ENCODE data around the gene KIAA0232.
"Not testable (repeated sequence)": the region's sequence is repeated elsewhere in the genome, so short reads cannot be mapped to it uniquely, and the experiment has no call there.

KIAA0232 gene

DNA sequence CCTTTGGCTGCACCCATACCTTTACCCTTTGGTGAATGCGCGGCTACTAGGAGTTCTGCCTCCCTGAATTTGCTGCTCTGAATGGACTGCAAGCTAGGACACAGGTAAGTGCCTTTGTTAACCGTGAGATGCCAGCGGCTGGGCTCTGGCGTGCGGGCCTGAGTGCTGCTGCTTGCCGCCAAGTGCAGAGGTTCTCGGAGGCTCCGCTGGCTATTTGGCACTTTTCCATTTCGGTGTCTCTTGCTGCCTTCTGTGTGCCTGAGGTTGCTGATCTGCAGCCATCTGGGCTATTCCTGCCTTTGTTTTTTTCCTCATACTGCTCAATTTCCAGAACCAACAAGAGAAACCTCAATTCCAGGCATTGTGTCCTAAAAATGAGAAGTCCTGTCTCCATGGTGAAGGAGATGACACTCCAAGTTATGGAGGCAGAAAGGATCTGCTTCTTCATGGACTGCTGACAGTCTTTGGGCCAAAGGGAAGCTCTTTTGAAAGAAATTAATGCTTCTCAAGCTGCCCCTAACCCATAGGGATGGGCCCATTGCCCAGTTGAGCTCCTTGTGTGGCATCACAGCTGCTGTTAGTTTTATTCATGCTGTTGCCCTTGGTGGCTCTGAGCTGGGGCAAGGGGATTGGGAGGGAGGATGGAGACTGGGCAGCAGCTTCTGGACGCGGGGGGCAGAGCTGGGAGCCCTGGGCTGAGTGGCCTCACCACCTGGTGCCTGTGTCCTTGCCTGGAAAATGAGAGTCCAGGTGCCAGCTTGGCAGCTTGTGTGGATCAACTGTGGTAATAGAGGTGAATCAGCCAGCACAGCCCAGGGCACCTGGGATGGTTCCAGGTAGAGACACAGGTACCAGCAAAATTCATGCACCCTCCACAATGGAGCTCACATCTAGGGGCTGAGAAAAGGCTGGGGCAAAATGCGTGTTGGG lies 123.3 kb downstream of the KIAA0232 start:
- peak in 1 of 2 donors; percentile 28 for DNase-seq

DNA sequence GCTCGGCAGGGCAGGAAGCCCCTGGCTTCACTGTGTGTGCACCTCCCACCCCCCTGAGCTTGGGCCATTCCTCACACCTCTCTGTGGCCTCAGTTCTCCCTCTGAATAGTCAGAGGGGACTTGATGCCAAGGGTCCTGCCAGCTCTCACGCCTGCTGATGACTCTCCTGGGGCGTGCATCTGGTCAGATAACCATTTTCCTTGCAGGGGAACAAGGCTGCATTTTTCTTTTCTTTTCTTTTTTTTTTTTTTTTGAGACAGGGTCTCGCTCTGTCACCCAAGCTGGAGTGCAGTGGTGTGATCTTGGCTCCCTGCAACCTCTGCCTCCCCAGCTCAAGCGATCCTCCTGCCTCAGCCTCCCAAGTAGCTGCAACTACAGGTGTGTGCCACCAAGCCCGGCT lies 124.0 kb downstream of the KIAA0232 start:
- not testable (repeated sequence) for DNase-seq

DNA sequence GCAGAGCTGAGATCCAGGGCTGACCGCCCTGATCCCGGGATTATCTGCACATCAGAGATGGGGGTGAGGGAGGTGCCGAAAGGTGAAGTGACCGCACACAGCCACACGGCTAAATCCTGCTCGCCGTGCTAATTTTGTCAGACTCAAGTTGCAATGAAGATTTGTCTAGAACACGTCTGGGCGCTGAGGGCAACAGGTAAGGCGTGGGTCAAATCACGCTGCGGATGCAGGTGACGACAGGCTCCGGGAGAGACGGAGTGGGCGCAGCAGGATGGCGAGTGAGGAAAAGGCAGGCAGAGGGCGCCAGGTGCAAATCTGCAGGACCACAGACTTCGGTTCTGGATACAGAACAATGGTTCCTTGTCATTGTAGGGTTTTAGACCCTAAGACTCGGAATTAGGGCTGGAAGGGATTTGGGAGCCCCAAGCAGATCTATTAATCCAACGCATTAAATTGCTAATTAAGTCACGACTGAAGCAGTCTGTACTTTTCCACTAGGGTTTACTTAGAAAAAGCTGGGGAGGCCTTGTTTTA lies 125.2 kb downstream of the KIAA0232 start:
- DNase-seq, result no peak

- no peak for DNase-seq
Measured at GRCh38 chr4:6908432-6909112, 126.0 kb downstream of the KIAA0232 start.

GRCh38 chr4:6909113-6909969 lies 126.8 kb downstream of the KIAA0232 start, which contains the start of gene TBC1D14:
TSS of gene TBC1D14 (plus strand) at chr4:6909826. CDS start at chr4:6923390, 13,564 bp downstream.
- peak; percentile 77 to 86 for DNase-seq

- DNase-seq, result peak; percentile 51 to 72
Measured at GRCh38 chr4:6909970-6910339, 127.4 kb downstream of the KIAA0232 start.

DNA sequence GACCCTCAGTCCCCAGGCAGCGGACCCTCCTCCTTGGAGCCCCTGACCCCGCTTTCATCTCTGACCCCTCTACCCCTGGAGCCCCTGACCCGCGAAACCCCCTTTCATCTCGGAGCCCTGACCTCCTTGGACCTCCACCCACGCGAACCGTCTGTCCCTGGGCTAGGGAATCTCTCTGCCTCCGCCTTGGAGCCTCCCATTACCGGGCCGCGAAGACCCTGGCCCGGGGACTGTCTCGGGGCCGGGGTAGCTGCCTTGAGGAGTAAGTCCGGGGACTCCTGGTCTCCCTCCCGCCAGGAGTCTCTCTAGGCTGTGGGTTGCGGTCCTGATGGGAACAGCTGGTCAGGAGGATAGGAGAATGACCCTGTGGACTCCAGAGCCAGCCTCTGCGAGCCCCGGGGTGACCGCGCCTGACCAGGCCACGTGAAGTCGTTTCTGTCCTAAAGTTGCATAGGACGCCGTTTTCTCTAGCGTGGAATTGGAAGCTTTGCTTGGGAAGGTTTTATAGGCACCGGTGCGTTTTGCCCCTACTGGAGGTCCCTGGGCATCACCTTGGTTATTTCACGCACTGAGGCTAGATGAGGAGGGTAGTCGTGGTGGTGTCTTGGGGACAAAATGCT lies 127.9 kb downstream of the KIAA0232 start:
- DNase-seq, result peak; percentile 13 to 17

GRCh38 chr4:6910960-6911874 lies 128.7 kb downstream of the KIAA0232 start:
- DNase-seq, result peak in 1 of 2 donors; percentile 9

DNA sequence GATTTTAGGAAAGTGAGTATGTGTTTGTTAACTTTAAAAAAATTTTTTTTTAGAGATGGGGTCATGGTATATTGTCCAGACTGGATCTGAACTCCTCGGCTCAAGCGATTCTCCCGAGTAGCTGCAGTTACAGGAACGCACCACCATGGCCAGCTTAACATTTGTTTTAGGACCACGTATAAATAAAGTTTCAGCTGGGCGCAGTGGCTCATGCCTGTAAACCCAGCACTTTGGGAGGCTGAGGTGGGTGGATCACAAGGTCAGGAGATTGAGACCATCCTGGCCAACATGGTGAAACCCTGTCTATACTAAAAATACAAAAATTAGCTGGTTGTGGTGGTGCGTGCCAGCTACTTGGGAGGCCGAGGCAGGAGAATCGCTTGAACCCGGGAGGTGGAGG lies 129.4 kb downstream of the KIAA0232 start:
- not testable (repeated sequence) for DNase-seq

DNA sequence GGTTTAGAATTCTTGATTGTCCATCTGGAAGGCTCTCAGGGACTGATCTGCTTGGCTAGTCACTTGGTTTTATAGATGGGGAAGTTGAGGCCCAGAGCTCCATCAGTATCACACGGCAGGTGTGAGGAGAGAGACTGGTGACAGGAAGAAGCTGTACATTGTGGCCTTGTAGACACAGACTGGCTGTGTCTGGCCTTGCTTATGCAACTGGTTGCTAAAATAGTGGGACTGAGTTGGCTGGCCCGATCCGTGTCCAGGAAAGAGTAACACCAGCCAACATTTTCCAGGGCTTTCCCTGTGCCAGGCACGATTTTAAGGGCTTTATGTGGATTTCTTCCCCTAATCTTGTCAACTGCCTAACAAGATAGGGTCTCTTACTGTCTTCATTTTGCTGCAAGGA lies 129.9 kb downstream of the KIAA0232 start:
- peak in 1 of 2 donors; percentile 30 for DNase-seq

DNA sequence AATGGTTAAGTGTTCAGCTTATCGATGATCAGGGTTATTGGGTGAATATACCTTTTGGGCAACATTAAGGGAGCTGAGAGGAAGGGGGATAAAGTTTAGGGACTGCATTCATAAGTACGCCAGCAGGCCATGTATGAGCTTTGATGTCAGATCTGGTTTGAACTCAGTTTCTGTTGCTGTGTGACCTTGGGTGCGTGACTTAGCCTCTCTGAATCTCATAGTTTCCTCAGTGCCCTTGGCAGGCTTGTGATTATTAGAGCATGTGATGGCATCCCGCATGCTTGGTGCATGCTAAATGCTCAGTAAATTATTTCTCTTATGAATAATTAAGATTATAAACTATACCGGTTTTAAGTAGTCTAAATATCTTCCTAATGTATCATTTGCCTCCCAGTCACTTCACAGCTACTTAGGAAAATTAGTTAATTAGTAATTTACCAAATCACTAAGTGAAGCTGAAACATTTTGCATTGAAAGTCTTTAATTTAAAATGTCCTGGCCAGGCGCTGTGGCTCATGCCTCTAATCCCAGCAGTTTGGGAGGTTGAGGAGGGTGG lies 130.9 kb downstream of the KIAA0232 start:
- no peak for DNase-seq

GRCh38 chr4:6914448-6914847 lies 131.9 kb downstream of the KIAA0232 start:
- DNase-seq, result no peak

DNA sequence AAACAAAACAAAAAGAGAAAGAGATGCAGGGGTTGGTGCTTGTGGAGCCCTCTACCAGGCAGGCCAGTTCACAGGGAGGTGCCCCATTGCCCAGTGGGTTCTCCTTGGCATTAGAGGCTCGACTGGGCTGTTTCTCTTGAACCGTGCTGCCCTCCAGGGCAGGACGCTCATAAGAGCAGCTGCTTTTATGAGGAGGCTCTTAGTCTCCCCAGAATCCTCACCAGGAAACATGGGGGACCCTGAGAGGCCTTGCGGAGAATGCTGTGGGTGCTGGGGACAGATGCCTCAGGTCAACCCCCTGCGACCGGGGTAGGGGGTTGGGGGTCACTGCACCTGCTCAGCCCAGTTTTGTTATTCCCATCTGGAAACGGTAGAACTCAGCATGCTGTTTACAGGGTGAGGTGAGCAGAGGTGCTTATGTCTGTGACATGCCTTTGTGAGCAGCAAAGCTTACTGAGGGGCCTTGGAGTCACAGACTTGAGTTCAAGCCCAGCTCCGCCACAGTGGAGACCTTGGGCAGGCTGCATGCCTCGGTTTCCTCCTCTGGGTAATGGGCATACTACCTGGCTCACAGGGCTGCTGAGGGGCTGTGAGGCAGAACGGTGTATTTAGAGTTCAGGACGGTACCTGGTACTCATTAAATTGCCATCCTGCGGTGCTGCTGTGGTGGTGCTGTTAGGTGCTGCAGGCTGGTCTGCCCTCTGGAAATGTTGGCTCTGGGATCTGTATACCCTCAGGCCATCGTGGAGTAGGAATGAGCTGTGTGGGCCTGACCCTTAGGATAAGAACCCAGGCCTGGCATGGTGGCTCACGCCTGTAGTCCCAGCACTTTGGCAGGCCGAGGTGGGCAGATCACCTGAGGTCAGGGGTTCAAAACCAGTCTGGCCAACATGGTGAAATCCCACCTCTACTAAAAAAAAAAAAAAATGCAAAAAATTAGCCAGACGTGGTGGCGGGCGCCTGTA lies 132.8 kb downstream of the KIAA0232 start:
- DNase-seq, result no peak

DNA sequence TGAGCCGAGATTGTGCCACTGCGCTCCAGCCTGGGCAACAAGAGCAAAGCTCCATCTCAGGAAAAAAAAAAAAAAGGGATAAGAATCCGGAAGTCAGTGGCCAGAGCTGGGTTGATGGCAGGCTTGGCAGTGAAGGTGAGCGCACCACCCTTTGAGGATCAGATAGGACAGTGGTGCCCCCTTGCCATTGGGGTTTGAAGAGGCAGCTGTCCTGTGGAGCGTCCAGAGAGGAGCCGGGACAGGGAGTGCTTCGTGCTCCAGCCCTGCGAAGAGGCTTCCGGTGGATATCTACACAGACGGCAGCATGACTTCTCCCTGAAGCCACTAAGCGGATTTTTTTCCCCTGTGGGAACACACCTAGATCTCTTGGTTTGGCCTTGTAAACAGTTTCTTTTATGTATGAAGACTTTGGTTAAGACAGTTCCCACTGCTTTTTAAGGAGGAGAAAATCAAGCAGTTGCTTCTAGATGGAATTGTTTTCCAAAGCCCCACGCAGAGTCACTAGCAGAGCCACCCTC lies 133.6 kb downstream of the KIAA0232 start:
- DNase-seq, result no peak

DNA sequence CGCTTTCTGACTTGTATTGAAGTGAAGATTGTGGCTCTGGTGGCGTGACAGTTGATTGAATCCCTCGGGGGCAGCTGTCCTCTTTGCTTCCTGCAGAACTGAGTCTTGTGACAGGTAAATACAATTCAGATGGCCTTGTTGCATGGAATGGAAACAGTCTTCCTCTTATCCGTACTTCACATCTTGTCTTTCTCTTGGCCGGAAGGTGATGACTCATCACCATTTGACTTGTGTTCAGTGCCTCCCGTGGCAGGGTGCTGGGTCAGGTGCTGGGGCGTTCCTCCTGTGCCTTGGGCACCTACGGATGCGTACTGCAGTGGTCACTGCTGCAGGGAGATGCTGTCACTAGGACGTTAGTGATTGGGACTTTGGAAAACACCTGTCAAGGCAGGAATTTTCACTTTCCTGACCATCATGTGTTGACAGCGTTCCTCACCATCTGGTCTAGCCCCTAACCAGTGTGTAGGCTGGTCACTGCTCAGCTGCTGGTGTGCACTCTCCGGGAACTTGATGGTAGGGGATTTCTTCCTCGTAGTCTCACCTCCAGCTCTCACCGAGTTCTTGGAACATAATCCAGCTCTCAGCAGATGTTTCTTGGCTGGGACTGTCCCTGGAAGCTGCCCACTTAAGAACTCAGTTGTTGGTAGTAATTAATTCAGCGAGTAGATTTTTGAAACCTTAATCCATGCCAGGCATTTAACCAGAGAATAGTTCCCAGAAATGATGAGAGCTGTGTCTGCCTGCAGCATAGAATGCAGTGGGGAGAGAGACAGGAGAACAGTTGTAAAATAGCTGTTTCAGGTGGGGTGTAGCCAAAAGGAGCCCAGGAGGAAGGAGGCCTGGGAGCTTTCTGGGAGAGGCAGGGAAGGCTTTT lies 134.3 kb downstream of the KIAA0232 start:
- peak; percentile 56 to 70 for DNase-seq

DNA sequence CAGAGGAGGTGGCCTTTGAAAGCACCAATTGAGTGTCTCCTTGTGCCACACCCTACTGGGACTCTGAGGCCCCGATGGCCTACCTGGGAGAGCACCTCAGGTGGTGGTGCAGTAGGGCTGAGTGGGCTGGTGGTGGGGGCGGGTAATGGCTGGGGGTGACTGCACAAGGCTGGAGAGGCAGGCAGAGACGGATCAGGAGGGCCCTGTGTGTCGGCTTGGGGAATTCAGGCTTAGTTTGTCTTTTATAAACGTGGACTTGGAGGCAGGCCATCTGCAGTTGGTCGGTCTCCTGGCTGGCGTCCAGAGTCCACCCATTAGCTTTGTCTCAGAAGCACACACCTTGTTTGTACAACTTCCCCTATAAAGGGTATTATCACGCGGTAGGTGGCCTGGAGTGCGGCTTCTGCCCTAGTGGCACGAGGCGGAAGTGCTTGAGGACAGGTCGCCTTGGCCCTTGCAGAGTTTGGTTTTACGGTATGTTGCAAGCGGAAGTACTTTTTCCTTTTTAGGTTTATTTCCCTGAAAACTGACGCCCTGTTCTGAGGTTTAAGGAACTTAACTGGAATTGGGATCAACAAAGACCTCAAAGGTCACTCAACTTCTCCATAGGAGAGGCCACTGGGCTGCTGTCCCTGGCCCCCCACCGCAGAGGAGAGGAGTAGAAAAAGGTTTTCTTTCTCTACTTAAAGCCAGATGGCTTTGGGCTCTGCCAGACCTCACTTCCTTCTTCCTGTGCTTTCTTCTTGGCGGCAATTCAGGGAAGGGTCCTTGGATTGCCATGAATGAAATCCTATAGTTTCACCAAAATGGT lies 135.1 kb downstream of the KIAA0232 start:
- peak; percentile 83 to 91 for DNase-seq

- DNase-seq, result peak; percentile 27 to 42
Measured at GRCh38 chr4:6918338-6918737, 135.8 kb downstream of the KIAA0232 start.

Measured in inflammatory macrophage (primary cell).